Measurements from ENCODE around the gene ESR1.
"Not testable (repeated sequence)": the region's sequence is repeated elsewhere in the genome, so short reads cannot be mapped to it uniquely, and the experiment has no call there.

DNA sequence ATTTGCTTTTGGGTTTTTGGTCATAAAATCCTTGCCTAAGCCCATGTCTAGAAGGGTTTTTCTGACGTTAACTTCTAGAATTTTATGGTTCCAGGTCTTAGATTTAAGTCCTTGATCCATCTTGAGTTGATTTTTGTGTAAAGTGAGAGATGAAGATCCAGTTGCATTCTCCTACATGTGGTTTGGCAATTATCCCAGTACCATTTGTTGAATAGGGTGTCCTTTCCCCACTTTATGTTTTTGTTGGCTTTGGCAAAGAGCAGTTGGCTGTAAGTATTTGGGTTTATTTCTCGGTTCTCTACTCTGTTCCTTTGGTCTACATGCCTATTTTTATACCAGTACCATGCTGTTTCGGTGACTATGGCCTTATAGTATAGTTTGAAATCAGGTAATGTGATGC is 86.9 kb downstream of the ESR1 start:
- TF ChIP-seq, protein P1, sequence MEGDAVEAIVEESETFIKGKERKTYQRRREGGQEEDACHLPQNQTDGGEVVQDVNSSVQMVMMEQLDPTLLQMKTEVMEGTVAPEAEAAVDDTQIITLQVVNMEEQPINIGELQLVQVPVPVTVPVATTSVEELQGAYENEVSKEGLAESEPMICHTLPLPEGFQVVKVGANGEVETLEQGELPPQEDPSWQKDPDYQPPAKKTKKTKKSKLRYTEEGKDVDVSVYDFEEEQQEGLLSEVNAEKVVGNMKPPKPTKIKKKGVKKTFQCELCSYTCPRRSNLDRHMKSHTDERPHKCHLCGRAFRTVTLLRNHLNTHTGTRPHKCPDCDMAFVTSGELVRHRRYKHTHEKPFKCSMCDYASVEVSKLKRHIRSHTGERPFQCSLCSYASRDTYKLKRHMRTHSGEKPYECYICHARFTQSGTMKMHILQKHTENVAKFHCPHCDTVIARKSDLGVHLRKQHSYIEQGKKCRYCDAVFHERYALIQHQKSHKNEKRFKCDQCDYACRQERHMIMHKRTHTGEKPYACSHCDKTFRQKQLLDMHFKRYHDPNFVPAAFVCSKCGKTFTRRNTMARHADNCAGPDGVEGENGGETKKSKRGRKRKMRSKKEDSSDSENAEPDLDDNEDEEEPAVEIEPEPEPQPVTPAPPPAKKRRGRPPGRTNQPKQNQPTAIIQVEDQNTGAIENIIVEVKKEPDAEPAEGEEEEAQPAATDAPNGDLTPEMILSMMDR (IDR thresholded peaks at IDR 0.05), result not testable (repeated sequence)
- TF ChIP-seq POLR2A (IDR thresholded peaks at IDR 0.05), result not testable (repeated sequence)
